Glutamatergic neuron (in vitro differentiated cells): ENCODE results near the gene DNM3. TPM values are rescaled to one million over a fixed set of nuclear protein-coding genes. Genes with fewer than 3 reads are reported as not detected.

Experiments used
- DNase-seq: peaks from one replicate; pipeline ENCODE4 v3.0.0; 2022
- H3K27ac Mint-ChIP-seq: one replicate; pipeline ENCODE4 v1.8.0; 2020; ENCODE audit warnings: mild to moderate bottlenecking, mixed read lengths, inconsistent platforms; ENCODE audit not compliant: unreplicated experiment
- H3K27me3 Mint-ChIP-seq: one replicate; pipeline ENCODE4 v1.8.0; 2020; ENCODE audit warnings: mild to moderate bottlenecking, moderate library complexity, mixed read lengths, inconsistent platforms; ENCODE audit not compliant: unreplicated experiment
- H3K36me3 Mint-ChIP-seq: one replicate; pipeline ENCODE4 v1.8.0; 2020; ENCODE audit warnings: mild to moderate bottlenecking, mixed read lengths, inconsistent platforms; ENCODE audit not compliant: unreplicated experiment
- H3K4me1 Mint-ChIP-seq: one replicate; pipeline ENCODE4 v1.8.0; 2020; ENCODE audit warnings: mild to moderate bottlenecking, low read depth, mixed read lengths, inconsistent platforms; ENCODE audit not compliant: unreplicated experiment
- H3K4me3 Mint-ChIP-seq: one replicate; pipeline ENCODE4 v1.8.0; 2020; ENCODE audit warnings: mild to moderate bottlenecking, mixed read lengths, inconsistent platforms; ENCODE audit not compliant: unreplicated experiment
- H3K9me3 Mint-ChIP-seq: one replicate; pipeline ENCODE4 v1.8.0; 2020; ENCODE audit warnings: mild to moderate bottlenecking, moderate library complexity, mixed read lengths, inconsistent platforms; ENCODE audit not compliant: unreplicated experiment
- total RNA-seq: library from RNA; stranded (reverse); fragmentation: NEBNext Ultra II Directional; extraction: Animal tissue kit (Norgen Biotek cat#: 25700); gene quantifications from one replicate; pipeline ENCODE4 v1.2.1, GENCODE V29; 2021; ENCODE audit not compliant: unreplicated experiment
- TF ChIP-seq, protein P1 (sequence below): fragments of 200-600 bp; sonication (generic); IDR thresholded peaks from one replicate; pipeline ENCODE4 v1.5.0; 2021; ENCODE audit not compliant: partially characterized antibody, unreplicated experiment

Gene DNM3
- total RNA-seq, 1 donor from 2014 or later = 11.4 TPM

GRCh38 chr1:171817511-171818265 is 23.6 kb upstream of the DNM3 start:
- H3K4me1 Mint-ChIP-seq = no peaks in the 10 kb centered on the region
- no peaks in the 10 kb centered on the region for H3K27me3 Mint-ChIP-seq
- no peak overlapping the region for H3K4me3 Mint-ChIP-seq
- DNase-seq = no peak
- H3K36me3 Mint-ChIP-seq = no peaks in the 10 kb centered on the region
- no peaks in the 10 kb centered on the region for H3K9me3 Mint-ChIP-seq
- TF ChIP-seq, protein P1, sequence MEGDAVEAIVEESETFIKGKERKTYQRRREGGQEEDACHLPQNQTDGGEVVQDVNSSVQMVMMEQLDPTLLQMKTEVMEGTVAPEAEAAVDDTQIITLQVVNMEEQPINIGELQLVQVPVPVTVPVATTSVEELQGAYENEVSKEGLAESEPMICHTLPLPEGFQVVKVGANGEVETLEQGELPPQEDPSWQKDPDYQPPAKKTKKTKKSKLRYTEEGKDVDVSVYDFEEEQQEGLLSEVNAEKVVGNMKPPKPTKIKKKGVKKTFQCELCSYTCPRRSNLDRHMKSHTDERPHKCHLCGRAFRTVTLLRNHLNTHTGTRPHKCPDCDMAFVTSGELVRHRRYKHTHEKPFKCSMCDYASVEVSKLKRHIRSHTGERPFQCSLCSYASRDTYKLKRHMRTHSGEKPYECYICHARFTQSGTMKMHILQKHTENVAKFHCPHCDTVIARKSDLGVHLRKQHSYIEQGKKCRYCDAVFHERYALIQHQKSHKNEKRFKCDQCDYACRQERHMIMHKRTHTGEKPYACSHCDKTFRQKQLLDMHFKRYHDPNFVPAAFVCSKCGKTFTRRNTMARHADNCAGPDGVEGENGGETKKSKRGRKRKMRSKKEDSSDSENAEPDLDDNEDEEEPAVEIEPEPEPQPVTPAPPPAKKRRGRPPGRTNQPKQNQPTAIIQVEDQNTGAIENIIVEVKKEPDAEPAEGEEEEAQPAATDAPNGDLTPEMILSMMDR = no peak
- H3K27ac Mint-ChIP-seq = no peak overlapping the region

DNA sequence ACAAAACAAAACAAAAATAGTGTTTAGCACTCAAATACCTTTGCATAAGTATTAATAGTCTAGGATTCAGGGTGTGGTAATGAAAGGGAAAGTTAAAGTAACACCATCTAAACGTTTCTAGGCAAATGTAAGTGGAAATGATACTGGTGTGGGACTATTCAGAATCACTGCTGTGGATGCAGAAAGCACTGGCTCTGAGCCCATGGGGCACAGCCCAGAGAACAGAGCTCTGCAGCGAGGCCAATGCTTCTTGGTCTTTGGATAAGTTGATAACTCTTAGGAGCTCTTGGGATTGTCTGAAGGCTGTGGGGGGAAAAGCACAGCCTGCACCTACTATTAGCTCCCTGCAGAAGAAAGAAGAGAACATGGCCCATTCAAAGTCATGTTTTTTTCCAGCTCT is 21.4 kb upstream of the DNM3 start:
- no peak for DNase-seq
- Mint-ChIP-seq H3K4me1 (no peaks in the 10 kb centered on the region), H3K27ac (no peak overlapping the region), H3K4me3 (no peak overlapping the region), H3K36me3 (peaks cover 2% of the 10 kb centered on the region), H3K27me3 (no peaks in the 10 kb centered on the region), H3K9me3 (no peaks in the 10 kb centered on the region)
- TF ChIP-seq, protein P1 = no peak

DNA sequence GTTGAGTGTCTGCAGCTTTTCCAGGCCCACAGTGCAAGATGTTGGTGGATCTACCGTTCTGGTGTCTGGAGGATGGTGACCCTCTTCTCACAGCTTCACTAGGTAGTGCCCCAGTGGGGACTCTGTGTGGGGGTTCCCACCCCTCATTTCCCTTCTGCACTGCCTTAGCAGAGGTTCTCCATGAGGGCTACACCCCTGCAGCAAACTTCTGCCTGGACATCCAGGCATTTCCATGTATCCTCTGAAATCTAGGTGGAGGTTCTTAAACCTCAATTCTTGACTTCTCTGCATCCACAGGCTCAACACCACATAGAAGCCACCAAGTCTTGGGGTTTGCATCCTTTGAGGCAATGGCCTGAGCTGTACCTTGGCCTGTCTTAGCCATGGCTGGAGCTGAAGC is 14.3 kb upstream of the DNM3 start:
- Mint-ChIP-seq H3K9me3 (peaks cover 5% of the 10 kb centered on the region), H3K4me1 (no peaks in the 10 kb centered on the region), H3K27ac (no peak overlapping the region), H3K27me3 (no peaks in the 10 kb centered on the region), H3K4me3 (no peak overlapping the region), H3K36me3 (peaks cover 37% of the 10 kb centered on the region)
- no peak for DNase-seq
- TF ChIP-seq, protein P1 = no peak

- H3K9me3 Mint-ChIP-seq = peaks cover 5% of the 10 kb centered on the region
- H3K4me3 Mint-ChIP-seq = no peak overlapping the region
- TF ChIP-seq, protein P1 = no peak
- H3K36me3 Mint-ChIP-seq = peaks cover 37% of the 10 kb centered on the region
- H3K27ac Mint-ChIP-seq = no peak overlapping the region
- no peaks in the 10 kb centered on the region for H3K27me3 Mint-ChIP-seq
- no peaks in the 10 kb centered on the region for H3K4me1 Mint-ChIP-seq
- no peak for DNase-seq
These were observed 12.5 kb upstream of the DNM3 start for GRCh38 chr1:171828794-171829193.

DNA sequence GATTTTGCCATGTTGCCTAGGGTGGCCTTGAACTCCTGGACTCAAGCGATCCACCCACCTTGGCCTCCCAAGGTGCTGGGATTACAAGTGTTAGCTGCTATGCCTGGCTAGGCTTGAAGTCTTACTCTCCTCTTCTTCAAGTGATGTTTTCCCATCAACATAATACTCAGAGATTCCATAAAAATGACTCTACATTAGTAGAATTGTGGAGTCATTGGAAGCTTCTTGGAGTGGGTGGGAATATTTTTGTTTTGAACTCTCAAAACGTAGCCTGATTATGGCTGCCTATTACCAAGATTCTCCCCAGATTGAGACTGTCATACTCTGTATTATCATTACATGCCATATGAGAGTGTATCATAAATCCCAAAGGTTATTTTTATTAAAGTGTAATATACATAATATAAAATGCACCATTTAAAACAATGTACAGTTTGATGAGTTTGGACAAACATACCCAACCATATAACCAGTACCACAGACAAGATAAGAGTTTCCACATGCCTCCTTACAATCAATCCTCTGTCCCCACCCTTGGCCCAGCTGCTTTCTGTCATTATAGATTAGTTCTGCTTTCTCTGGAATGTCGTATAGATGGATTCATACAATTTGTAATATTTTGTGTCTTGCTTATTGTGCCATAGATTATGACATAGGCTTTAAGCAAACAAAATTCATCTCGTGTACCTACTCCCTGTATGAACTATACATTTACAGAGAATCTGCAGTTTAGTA is 8.0 kb upstream of the DNM3 start:
- TF ChIP-seq, protein P1 = no peak
- Mint-ChIP-seq H3K4me3 (no peak overlapping the region), H3K27me3 (no peaks in the 10 kb centered on the region), H3K9me3 (peaks cover 2% of the 10 kb centered on the region), H3K36me3 (peaks cover 8% of the 10 kb centered on the region), H3K4me1 (no peaks in the 10 kb centered on the region), H3K27ac (no peak overlapping the region)
- no peak for DNase-seq
